ENCODE data around the gene MBNL2. TPM values are rescaled to one million over a fixed set of nuclear protein-coding genes. Genes with fewer than 3 reads are reported as not detected.

MBNL2 gene
- total RNA-seq, 1 experiment from 2014 or later, result 0.85 TPM

DNA sequence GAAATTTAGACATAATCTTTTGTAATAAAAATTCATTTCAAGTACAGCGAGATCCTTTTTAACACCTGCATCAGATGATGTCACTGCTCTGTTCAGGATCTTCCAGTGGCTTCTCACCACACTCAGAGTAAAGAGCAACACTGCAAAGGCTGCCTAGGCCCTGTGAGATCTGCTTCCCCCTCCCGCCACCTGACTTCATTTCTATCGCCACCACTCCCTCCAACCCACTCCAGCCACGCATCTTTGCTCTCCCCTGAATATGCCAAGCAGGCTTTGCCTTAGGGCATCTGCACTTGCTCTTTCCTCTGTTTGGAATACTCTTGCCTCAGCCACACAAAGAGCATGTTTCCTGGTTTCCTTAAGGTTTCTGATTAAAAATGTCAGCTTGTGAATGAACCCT lies 58.3 kb downstream of the MBNL2 start (continued):
- TF ChIP-seq, protein P1, sequence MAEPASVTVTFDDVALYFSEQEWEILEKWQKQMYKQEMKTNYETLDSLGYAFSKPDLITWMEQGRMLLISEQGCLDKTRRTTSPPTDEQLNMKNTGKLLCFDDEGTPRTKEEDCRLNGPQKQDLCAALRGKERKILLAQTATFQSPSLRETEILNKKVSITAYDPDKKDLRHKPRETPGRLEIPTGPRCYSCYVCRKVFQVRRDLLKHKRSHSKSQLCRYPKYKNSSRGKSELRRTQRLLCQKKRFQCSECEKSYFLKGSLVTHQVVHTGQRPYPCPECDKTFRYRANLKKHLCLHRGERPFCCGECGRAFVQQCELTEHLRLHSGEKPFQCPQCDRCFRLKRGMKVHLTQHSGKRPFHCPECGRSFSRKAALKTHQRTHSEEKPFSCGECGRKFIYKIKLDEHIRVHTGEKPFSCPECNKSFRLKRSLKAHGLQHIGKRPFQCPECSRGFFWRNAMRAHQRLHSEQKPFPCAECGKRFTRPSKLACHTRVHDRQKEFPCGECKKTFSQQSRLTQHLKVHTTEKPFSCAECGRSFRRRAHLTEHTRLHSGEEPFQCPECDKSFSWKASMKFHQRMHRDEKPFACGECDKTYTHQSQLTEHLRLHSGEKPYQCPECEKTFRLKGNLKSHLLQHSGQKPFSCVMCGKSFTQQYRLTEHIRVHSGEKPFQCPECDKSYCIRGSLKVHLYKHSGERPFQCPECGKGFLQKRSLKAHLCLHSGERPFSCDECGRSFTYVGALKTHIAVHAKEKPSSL (CRISPR knock-in tag; conservative IDR thresholded peaks at IDR 0.05), result no peak
- TF ChIP-seq, protein P2, sequence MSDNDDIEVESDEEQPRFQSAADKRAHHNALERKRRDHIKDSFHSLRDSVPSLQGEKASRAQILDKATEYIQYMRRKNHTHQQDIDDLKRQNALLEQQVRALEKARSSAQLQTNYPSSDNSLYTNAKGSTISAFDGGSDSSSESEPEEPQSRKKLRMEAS (CRISPR knock-in tag; IDR thresholded peaks at IDR 0.05), result no peak
- TF ChIP-seq RORB (CRISPR knock-in tag; IDR thresholded peaks at IDR 0.05) (no peak), MYBL2 (CRISPR knock-in tag; IDR thresholded peaks at IDR 0.05) (no peak), GRHL2 (CRISPR knock-in tag; IDR thresholded peaks at IDR 0.05; ENCODE audit: insufficient replicate concordance, severe bottlenecking) (no peak), NFYB (CRISPR knock-in tag; conservative IDR thresholded peaks at IDR 0.05; ENCODE audit: low read depth) (no peak), ZNF317 (CRISPR knock-in tag; IDR thresholded peaks at IDR 0.05; ENCODE audit: borderline replicate concordance, low read depth) (no peak), FOXJ3 (CRISPR knock-in tag; IDR thresholded peaks at IDR 0.05; ENCODE audit: borderline replicate concordance) (no peak)
- TF ChIP-seq, protein P3, sequence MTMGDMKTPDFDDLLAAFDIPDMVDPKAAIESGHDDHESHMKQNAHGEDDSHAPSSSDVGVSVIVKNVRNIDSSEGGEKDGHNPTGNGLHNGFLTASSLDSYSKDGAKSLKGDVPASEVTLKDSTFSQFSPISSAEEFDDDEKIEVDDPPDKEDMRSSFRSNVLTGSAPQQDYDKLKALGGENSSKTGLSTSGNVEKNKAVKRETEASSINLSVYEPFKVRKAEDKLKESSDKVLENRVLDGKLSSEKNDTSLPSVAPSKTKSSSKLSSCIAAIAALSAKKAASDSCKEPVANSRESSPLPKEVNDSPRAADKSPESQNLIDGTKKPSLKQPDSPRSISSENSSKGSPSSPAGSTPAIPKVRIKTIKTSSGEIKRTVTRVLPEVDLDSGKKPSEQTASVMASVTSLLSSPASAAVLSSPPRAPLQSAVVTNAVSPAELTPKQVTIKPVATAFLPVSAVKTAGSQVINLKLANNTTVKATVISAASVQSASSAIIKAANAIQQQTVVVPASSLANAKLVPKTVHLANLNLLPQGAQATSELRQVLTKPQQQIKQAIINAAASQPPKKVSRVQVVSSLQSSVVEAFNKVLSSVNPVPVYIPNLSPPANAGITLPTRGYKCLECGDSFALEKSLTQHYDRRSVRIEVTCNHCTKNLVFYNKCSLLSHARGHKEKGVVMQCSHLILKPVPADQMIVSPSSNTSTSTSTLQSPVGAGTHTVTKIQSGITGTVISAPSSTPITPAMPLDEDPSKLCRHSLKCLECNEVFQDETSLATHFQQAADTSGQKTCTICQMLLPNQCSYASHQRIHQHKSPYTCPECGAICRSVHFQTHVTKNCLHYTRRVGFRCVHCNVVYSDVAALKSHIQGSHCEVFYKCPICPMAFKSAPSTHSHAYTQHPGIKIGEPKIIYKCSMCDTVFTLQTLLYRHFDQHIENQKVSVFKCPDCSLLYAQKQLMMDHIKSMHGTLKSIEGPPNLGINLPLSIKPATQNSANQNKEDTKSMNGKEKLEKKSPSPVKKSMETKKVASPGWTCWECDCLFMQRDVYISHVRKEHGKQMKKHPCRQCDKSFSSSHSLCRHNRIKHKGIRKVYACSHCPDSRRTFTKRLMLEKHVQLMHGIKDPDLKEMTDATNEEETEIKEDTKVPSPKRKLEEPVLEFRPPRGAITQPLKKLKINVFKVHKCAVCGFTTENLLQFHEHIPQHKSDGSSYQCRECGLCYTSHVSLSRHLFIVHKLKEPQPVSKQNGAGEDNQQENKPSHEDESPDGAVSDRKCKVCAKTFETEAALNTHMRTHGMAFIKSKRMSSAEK (CRISPR knock-in tag; IDR thresholded peaks at IDR 0.05; ENCODE audit: borderline replicate concordance), result no peak

DNA sequence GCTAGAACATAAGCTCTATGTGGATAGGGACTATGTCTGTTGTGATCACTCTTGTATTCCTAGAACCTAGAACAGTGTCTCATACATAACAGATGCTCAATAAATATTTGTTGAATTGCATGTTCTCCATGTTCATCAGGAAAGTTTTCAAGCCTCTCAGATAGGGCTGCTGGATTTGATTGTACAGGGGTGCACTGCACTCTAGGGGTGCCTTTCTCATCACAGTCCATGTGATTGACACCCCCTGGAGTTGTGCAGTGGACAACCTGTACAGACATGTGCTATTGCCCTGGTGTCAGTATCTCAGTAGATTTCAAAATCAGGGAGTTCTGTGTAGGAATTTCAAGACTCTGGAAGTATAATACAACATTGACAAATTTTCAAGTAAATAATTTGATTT lies 58.9 kb downstream of the MBNL2 start:
- no peaks in the 10 kb centered on the region for H3K9me3 Mint-ChIP-seq
- DNase-seq (ENCODE audit: low spot score), result no peak
- H3K27me3 Mint-ChIP-seq (ENCODE audit: low read depth), result no peaks in the 10 kb centered on the region
- peaks cover 5% of the 10 kb centered on the region; the same call in 1 of the 2 replicates for H3K4me1 Mint-ChIP-seq
- CTCF ChIA-PET, result no interaction called here
- no peak overlapping the region for H3K4me3 Mint-ChIP-seq
- POLR2A ChIA-PET, result no interaction called here
- TF ChIP-seq FOXJ3 (CRISPR knock-in tag; IDR thresholded peaks at IDR 0.05; ENCODE audit: borderline replicate concordance) (no peak), ETV6 (CRISPR knock-in tag; IDR thresholded peaks at IDR 0.05) (no peak), PRRX2 (CRISPR knock-in tag; IDR thresholded peaks at IDR 0.05) (no peak), JUN (CRISPR knock-in tag; IDR thresholded peaks at IDR 0.05) (no peak)
- TF ChIP-seq, protein P4, sequence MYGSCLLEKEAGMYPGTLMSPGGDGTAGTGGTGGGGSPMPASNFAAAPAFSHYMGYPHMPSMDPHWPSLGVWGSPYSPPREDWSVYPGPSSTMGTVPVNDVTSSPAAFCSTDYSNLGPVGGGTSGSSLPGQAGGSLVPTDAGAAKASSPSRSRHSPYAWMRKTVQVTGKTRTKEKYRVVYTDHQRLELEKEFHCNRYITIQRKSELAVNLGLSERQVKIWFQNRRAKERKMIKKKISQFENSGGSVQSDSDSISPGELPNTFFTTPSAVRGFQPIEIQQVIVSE (CRISPR knock-in tag; IDR thresholded peaks at IDR 0.05; ENCODE audit: borderline replicate concordance), result no peak
- TF ChIP-seq, protein P5, sequence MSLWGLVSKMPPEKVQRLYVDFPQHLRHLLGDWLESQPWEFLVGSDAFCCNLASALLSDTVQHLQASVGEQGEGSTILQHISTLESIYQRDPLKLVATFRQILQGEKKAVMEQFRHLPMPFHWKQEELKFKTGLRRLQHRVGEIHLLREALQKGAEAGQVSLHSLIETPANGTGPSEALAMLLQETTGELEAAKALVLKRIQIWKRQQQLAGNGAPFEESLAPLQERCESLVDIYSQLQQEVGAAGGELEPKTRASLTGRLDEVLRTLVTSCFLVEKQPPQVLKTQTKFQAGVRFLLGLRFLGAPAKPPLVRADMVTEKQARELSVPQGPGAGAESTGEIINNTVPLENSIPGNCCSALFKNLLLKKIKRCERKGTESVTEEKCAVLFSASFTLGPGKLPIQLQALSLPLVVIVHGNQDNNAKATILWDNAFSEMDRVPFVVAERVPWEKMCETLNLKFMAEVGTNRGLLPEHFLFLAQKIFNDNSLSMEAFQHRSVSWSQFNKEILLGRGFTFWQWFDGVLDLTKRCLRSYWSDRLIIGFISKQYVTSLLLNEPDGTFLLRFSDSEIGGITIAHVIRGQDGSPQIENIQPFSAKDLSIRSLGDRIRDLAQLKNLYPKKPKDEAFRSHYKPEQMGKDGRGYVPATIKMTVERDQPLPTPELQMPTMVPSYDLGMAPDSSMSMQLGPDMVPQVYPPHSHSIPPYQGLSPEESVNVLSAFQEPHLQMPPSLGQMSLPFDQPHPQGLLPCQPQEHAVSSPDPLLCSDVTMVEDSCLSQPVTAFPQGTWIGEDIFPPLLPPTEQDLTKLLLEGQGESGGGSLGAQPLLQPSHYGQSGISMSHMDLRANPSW (CRISPR knock-in tag; conservative IDR thresholded peaks at IDR 0.05; ENCODE audit: low read depth), result no peak
- TF ChIP-seq, protein P6, sequence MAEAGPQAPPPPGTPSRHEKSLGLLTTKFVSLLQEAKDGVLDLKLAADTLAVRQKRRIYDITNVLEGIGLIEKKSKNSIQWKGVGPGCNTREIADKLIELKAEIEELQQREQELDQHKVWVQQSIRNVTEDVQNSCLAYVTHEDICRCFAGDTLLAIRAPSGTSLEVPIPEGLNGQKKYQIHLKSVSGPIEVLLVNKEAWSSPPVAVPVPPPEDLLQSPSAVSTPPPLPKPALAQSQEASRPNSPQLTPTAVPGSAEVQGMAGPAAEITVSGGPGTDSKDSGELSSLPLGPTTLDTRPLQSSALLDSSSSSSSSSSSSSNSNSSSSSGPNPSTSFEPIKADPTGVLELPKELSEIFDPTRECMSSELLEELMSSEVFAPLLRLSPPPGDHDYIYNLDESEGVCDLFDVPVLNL (CRISPR knock-in tag; IDR thresholded peaks at IDR 0.05; ENCODE audit: borderline replicate concordance, low read depth), result no peak
- H3K36me3 Mint-ChIP-seq, result no peaks in the 10 kb centered on the region
- no peak overlapping the region for H3K27ac Mint-ChIP-seq
- ATAC-seq, result no peak
